HUES48 (cell line): Measurements from ENCODE around the gene AQP11.
"Not testable (repeated sequence)": the region's sequence is repeated elsewhere in the genome, so short reads cannot be mapped to it uniquely, and the experiment has no call there.

Experiments
- H3K27ac ChIP-seq: one replicate; pipeline ENCODE4 v1.7.0; 2013; ENCODE audit warnings: low read depth, low read length, inconsistent platforms
- H3K27me3 ChIP-seq: 2 replicates; pipeline ENCODE4 v1.6.1; 2013; ENCODE audit warnings: mild to moderate bottlenecking, low read length; ENCODE audit not compliant: control insufficient read depth, insufficient read depth
- H3K36me3 ChIP-seq: 2 replicates; pipeline ENCODE4 v1.6.1; 2013; ENCODE audit warnings: low read length; ENCODE audit not compliant: control insufficient read depth, insufficient read depth
- H3K4me1 ChIP-seq: 2 replicates; pipeline ENCODE4 v1.6.1; 2013; ENCODE audit warnings: mild to moderate bottlenecking, low read length; ENCODE audit not compliant: control insufficient read depth, insufficient read depth
- H3K4me3 ChIP-seq: 2 replicates; pipeline ENCODE4 v1.5.1; 2013; ENCODE audit warnings: mild to moderate bottlenecking, low read depth, low read length
- H3K9ac ChIP-seq: 2 replicates; pipeline ENCODE4 v1.6.1; 2013; ENCODE audit warnings: mild to moderate bottlenecking, low read depth, low read length, moderate library complexity
- H3K9me3 ChIP-seq: 2 replicates; pipeline ENCODE4 v1.6.1; 2013; ENCODE audit warnings: low read length; ENCODE audit not compliant: control insufficient read depth, insufficient read depth

AQP11 gene

DNA sequence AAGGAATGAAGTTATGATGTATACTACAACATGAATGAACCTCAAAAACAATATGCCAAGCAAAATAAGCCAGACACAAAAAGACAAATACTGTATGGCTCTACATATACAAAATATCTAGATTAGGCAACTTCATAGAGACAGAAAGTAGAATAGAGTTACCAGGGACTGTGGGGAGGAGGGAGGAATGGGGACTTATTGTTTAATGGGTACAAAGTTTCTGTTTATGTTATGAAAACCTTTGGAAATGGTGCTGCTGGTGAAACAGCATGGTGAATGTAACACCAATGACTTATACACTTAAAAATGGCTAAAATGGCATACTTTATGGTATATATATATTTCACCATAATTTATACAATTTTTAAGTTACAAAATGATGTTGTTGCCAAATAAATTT, 4.1 kb downstream of the AQP11 start:
- H3K27me3 ChIP-seq: peaks cover 13% of the 10 kb centered on the region
- H3K36me3 ChIP-seq: no peaks in the 10 kb centered on the region
- no peak overlapping the region for H3K4me3 ChIP-seq
- H3K27ac ChIP-seq: no peak overlapping the region
- H3K4me1 ChIP-seq: peaks cover 8% of the 10 kb centered on the region
- no peak overlapping the region for H3K9ac ChIP-seq
- H3K9me3 ChIP-seq: no peaks in the 10 kb centered on the region

DNA sequence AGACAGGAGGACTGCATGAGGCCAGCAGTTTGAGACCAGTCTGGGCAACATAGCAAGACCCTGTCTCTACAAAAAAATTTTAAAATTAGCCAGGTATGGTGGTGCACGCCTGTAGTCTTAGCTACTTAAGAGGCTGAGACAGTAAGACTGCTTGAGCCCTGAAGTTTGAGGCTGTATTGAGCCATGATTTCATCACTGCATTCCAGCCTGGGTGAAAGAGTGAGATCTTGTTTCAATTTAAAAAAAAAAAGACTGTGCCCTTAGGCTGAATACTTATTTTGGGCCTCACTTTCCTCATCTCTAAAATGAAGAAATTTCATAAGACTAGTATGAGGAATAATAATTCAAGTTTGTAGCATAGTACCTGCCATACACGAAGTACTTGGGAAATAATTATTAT, 6.9 kb downstream of the AQP11 start:
- no peaks in the 10 kb centered on the region for H3K27me3 ChIP-seq

DNA sequence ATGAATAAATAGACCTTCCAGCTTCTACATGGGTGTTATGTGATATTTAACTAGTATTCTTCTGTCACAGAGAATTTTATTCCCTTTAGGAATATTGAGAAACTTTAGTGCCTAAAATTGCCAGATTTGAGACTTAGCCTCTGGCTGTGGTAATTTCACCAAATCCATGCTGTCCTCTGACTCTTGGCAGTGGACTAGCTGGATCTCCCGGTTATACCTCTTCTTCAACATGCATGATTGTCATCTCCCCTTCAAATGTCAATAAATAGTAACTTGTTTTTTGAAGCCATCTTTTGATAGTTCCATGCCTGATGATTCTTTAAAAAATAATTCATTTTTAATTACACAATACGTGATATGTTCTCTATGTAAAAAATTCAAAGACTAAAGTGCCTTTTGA, 8.4 kb downstream of the AQP11 start:
- H3K4me3 ChIP-seq: no peak overlapping the region
- H3K9ac ChIP-seq: no peak overlapping the region
- peaks cover 9% of the 10 kb centered on the region; the same call in 1 of the 2 replicates for H3K4me1 ChIP-seq
- H3K36me3 ChIP-seq: no peaks in the 10 kb centered on the region
- H3K27ac ChIP-seq: no peak overlapping the region
- H3K27me3 ChIP-seq: no peaks in the 10 kb centered on the region
- H3K9me3 ChIP-seq: no peaks in the 10 kb centered on the region

More for the DNA sequence above, 6.9 kb downstream of the AQP11 start:
- H3K9ac ChIP-seq: no peak overlapping the region
- no peaks in the 10 kb centered on the region for H3K4me1 ChIP-seq
- no peak overlapping the region for H3K27ac ChIP-seq
- H3K4me3 ChIP-seq: no peak overlapping the region
- H3K9me3 ChIP-seq: no peaks in the 10 kb centered on the region
- H3K36me3 ChIP-seq: no peaks in the 10 kb centered on the region

DNA sequence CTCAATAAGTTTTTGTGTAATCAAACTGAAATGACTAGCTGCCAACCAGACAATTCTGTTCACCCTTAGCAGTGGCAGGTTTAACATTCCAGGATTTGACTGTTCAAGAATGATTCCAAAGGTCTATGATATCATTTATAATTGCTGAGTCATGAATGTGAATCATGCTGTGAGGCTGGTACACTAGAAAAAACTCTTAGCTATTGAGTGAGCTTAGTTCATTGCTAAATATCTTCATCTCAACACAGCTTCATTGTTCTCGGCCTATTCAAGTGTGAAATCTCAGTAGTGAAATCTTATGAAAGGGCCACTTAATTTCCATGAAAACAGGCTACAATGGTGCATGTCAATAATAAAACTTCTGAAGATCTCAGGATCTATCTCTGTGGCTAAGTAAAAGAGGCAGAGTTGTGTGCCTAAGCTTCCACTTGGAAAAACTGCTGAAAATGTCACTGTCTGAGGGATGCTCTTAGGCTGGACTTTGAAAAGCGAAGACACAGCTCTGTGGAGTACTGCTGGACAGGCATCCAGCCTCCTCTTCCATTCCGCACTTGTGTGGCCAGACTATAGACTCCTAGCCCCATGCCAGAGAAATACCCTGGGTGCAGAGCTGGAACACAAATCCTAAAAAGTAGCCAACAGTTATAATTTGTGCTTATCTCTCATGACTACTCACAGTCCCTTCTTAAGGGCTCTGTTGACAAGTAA, 12.8 kb downstream of the AQP11 start:
- Histone ChIP-seq H3K27ac (no peak overlapping the region), H3K4me3 (no peak overlapping the region), H3K4me1 (peaks cover 9% of the 10 kb centered on the region; the same call in 1 of the 2 replicates), H3K36me3 (peaks cover 16% of the 10 kb centered on the region), H3K9ac (no peak overlapping the region), H3K27me3 (no peaks in the 10 kb centered on the region), H3K9me3 (no peaks in the 10 kb centered on the region)

DNA sequence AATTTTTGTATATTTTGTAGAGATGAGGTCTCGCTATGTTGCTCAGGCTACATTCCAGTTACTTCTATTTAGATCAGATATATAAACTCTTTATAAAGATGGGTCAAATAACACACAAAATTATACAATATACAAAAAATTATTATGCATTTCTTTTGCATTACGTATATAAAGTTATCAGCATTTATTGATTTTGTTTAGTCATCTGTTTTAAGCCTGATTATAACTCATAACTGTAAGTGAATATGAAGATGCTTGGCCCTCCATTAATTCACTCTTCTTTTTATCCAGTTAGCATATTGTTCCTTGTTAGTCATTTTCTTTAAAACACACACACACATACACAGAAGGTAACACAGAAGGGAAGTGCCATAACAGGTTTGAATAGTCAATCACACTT, 14.5 kb downstream of the AQP11 start:
- Histone ChIP-seq H3K9me3 (no peaks in the 10 kb centered on the region), H3K9ac (no peak overlapping the region), H3K27me3 (no peaks in the 10 kb centered on the region), H3K4me3 (no peak overlapping the region), H3K4me1 (peaks cover 9% of the 10 kb centered on the region; the same call in 1 of the 2 replicates), H3K27ac (no peak overlapping the region), H3K36me3 (peaks cover 33% of the 10 kb centered on the region)

DNA sequence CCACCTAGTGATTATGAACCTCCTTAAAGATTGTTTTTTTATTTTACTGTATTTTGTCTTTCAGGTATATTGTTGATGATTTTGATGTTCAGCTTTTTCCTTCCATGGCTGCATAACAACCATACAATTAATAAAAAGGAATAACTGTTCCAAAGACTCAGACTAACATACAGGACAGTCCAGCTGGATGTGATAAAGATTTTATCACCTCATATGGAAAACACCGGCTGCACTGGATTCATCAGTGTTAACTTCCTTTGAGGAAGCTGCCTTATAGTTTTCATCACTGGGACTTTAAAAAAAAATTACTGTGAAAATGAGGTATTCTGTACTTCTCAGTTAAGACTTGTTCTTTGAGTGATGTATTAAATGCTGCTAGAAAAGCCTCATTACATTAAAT, 19.5 kb downstream of the AQP11 start:
- Histone ChIP-seq H3K4me3 (no peak overlapping the region), H3K9ac (no peak overlapping the region), H3K27ac (no peak overlapping the region), H3K27me3 (no peaks in the 10 kb centered on the region), H3K36me3 (peaks cover 70% of the 10 kb centered on the region), H3K4me1 (no peaks in the 10 kb centered on the region), H3K9me3 (no peaks in the 10 kb centered on the region)

DNA sequence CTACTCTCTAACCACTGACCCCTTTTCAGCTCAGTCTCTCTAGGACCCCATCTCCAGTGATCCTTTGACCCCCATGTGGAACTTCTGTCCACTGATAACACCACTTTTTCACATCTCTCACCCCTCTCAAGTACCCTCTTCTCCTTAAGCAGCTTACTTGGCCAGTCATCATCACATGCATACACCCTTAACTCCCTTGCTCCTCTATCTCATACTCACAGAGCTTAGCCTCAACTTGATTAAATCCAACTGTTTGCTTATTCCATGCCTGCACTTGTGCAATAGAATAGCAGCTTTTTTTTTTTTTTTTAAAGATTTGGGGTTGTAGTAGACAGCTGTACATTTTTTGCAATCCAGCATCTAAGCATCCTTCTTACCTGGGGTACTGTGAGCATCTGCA, 22.2 kb downstream of the AQP11 start:
- Histone ChIP-seq H3K4me1 (no peaks in the 10 kb centered on the region), H3K4me3 (no peak overlapping the region), H3K27me3 (no peaks in the 10 kb centered on the region), H3K27ac (no peak overlapping the region), H3K9ac (no peak overlapping the region), H3K9me3 (no peaks in the 10 kb centered on the region), H3K36me3 (peaks cover 85% of the 10 kb centered on the region)

DNA sequence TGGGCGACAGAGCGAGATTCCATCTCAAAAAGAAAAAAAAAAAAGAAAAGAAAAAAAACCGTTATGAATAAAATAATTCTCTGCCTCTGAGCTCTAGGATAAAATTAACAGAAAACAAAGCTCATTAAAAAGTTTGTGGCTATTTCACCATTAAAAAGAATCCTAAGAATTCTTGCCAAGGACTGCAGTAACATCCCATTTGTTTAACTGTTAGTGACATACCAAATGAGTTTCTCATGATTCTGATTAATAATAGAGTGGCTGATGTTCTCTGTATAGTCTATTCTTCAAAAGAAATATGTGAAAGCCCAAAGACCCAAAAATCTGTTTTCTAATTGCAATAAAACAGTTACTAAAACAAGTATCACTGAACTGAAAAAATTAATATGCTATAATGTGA, 28.1 kb downstream of the AQP11 start:
- H3K9me3 ChIP-seq: no peaks in the 10 kb centered on the region
- H3K27ac ChIP-seq: no peak overlapping the region
- H3K27me3 ChIP-seq: no peaks in the 10 kb centered on the region
- no peak overlapping the region for H3K4me3 ChIP-seq
- H3K4me1 ChIP-seq: no peaks in the 10 kb centered on the region
- peaks cover 80% of the 10 kb centered on the region for H3K36me3 ChIP-seq
- no peak overlapping the region for H3K9ac ChIP-seq

DNA sequence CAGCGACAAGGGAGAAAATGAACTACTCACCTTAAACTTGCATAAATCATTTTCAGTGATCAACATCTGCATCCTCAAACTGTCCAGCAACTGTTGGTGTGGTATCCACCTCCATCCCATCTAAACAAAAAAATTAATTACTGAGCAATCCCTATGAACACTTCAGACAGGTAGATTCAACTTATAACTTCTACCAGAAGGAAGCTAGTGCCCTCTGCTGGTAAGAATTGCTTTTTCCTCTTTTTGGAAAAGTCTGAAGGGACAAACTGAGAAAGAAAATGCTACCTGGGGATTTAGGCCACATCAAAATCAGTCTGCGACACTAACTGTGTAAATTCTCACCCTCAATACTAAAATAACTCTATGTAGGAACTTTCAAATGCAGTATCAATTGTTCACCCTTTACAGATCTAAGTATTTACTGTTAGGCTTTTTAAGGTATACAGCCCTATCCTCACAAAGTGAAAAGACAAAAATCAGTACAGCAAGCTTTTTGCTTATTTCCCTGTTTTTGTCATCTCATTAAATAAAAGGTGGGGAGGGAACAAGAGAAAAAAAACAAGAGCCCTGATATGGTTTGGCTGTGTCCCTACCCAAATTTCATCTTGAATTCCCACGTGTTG, 29.9 kb downstream of the AQP11 start:
- H3K36me3 ChIP-seq: peaks cover 82% of the 10 kb centered on the region
- no peak overlapping the region for H3K4me3 ChIP-seq
- H3K9ac ChIP-seq: no peak overlapping the region
- no peaks in the 10 kb centered on the region for H3K9me3 ChIP-seq
- H3K27ac ChIP-seq: no peak overlapping the region
- no peaks in the 10 kb centered on the region for H3K4me1 ChIP-seq
- no peaks in the 10 kb centered on the region for H3K27me3 ChIP-seq

DNA sequence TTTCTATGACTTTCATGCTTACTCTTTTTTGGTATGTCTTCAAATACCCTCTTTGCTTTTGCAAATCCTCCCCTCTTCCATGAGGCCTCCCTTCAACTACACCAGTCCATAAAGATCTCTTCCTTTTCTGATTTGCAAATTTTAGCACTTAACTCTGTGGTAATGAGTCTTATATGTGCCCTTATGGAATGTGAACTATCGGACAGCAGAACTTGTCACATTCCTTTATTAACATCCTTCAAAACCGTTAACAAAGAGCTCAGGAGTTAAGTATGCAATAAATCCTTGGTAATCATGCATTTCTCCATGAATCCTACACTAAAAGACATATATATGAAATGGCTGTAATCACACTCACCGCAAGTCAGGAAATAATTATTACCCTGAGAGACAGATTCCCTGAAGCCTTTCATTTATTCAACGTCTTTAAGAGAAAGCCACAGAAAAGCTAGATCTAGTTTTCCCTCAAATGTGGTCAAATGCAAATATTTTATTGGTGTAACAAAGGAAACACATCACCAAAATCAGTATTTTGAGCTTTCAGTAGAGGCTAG, 40.5 kb downstream of the AQP11 start:
- H3K36me3 ChIP-seq: peaks cover 43% of the 10 kb centered on the region
- no peak overlapping the region for H3K4me3 ChIP-seq
- H3K27me3 ChIP-seq: no peaks in the 10 kb centered on the region
- H3K27ac ChIP-seq: no peak overlapping the region
- no peaks in the 10 kb centered on the region for H3K9me3 ChIP-seq
- H3K4me1 ChIP-seq: no peaks in the 10 kb centered on the region
- no peak overlapping the region for H3K9ac ChIP-seq

DNA sequence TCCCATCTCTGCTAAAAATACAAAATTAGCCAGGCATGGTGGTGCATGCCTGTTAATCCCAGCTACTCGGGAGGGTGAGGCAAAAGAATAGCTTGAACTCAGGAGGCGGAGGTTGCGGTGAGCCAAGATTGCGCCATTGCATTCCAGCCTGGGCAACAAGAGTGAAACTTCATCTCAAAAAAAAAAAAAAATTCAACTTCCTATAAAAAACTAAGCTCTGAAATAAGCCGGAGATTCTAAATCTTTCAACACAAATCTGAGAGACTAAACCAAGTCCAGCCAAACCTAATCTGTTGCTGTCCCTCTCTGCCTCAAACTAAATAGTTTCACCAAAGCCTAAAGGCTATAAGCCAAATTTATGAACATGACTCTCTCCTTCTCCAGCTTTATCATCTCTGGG, 44.2 kb downstream of the AQP11 start:
- not testable (repeated sequence) for H3K4me3 ChIP-seq, H3K27me3 ChIP-seq, H3K4me1 ChIP-seq, H3K9ac ChIP-seq, H3K27ac ChIP-seq, H3K9me3 ChIP-seq
- peaks cover 21% of the 10 kb centered on the region for H3K36me3 ChIP-seq
